GM23338 (cell line): ENCODE data around the gene TNFSF8. TPM values are rescaled to one million over a fixed set of nuclear protein-coding genes. Genes with fewer than 3 reads are reported as not detected.

Experiments
- ATAC-seq: fragments of 200-7000 bp; cut with Tn5 transposase; 3 replicates; pipeline ENCODE4 v1.9.1; 2020
- DNase-seq: peaks from one replicate; pipeline ENCODE4 v3.0.0-alpha.2; 2015; ENCODE audit warnings: low spot score
- H2AFZ ChIP-seq: fragments of 200-600 bp; sonication (generic); 2 replicates; pipeline ENCODE4 v1.8.0; 2016; ENCODE audit warnings: antibody characterized with exemption, mild to moderate bottlenecking, moderate library complexity
- H3F3A ChIP-seq: fragments of 200-600 bp; sonication (generic); replicated peaks from 2 replicates; pipeline ENCODE4 v1.8.0; 2017; ENCODE audit warnings: antibody characterized with exemption, mixed run types, low read depth
- H3K27ac ChIP-seq: fragments of 200-600 bp; sonication (generic); 2 replicates; pipeline ENCODE4 v1.6.1; 2016; ENCODE audit warnings: low read depth
- H3K27me3 ChIP-seq: fragments of 200-600 bp; sonication (generic); 2 replicates; pipeline ENCODE4 v1.8.0; 2016; ENCODE audit warnings: mild to moderate bottlenecking, mixed run types, moderate library complexity; ENCODE audit not compliant: insufficient read depth
- H3K36me3 ChIP-seq: fragments of 200-600 bp; sonication (generic); 2 replicates; pipeline ENCODE4 v1.8.0; 2016; ENCODE audit warnings: mild to moderate bottlenecking; ENCODE audit not compliant: insufficient read depth
- H3K4me1 ChIP-seq: fragments of 200-600 bp; sonication (generic); 2 replicates; pipeline ENCODE4 v1.8.0; 2016; ENCODE audit warnings: mild to moderate bottlenecking, moderate library complexity; ENCODE audit not compliant: insufficient read depth
- H3K4me2 ChIP-seq: fragments of 200-600 bp; sonication (generic); 2 replicates; pipeline ENCODE4 v1.7.1; 2017; ENCODE audit warnings: mixed run types
- H3K4me3 ChIP-seq: fragments of 200-600 bp; sonication (generic); 2 replicates; pipeline ENCODE4 v1.6.1; 2016; ENCODE audit warnings: mixed run types
- H3K79me2 ChIP-seq: fragments of 200-600 bp; sonication (generic); replicated peaks from 2 replicates; pipeline ENCODE4 v1.8.0; 2017; ENCODE audit warnings: mild to moderate bottlenecking; ENCODE audit not compliant: insufficient read depth
- H3K9me2 ChIP-seq: fragments of 200-600 bp; sonication (generic); 2 replicates; pipeline ENCODE4 v1.8.0; 2017; ENCODE audit not compliant: insufficient read depth
- H4K20me1 ChIP-seq: fragments of 200-600 bp; sonication (generic); replicated peaks from 2 replicates; pipeline ENCODE4 v1.8.0; 2017; ENCODE audit warnings: mild to moderate bottlenecking; ENCODE audit not compliant: insufficient read depth
- H3K27ac Mint-ChIP-seq: 2 replicates; pipeline ENCODE4 v1.8.0; 2020; ENCODE audit warnings: inconsistent platforms, mild to moderate bottlenecking, moderate library complexity, mixed read lengths
- H3K27me3 Mint-ChIP-seq: 3 replicates; pipeline ENCODE4 v1.8.0; 2022; ENCODE audit warnings: low read depth, mild to moderate bottlenecking, moderate library complexity, mixed read lengths, inconsistent platforms; ENCODE audit not compliant: insufficient read depth, poor library complexity
- H3K36me3 Mint-ChIP-seq: 3 replicates; pipeline ENCODE4 v1.8.0; 2021; ENCODE audit warnings: low read depth, mild to moderate bottlenecking, inconsistent platforms, moderate library complexity, mixed read lengths
- H3K4me1 Mint-ChIP-seq: 3 replicates; pipeline ENCODE4 v1.8.0; 2020; ENCODE audit warnings: mild to moderate bottlenecking, inconsistent platforms, mixed read lengths
- H3K4me3 Mint-ChIP-seq: 3 replicates; pipeline ENCODE4 v1.8.0; 2021; ENCODE audit warnings: moderate library complexity, mild to moderate bottlenecking, inconsistent platforms, mixed read lengths
- H3K9me3 Mint-ChIP-seq: 3 replicates; pipeline ENCODE4 v1.8.0; 2020; ENCODE audit warnings: moderate library complexity, mild to moderate bottlenecking, inconsistent platforms, mixed read lengths
- CREB1 ChIP-seq: fragments of 250-450 bp; sonication (Bioruptor Pico); IDR thresholded peaks from 2 replicates; pipeline ENCODE4 v1.5.0; 2020; ENCODE audit warnings: low read depth, mild to moderate bottlenecking, moderate library complexity
- EZH2 ChIP-seq: fragments of 200-600 bp; sonication (generic); IDR thresholded peaks from one replicate; pipeline ENCODE4 v1.8.0; 2017; ENCODE audit warnings: antibody characterized with exemption, mild to moderate bottlenecking, low read depth; ENCODE audit not compliant: unreplicated experiment
- EZH2phosphoT487 ChIP-seq: fragments of 200-600 bp; sonication (generic); IDR thresholded peaks from one replicate; pipeline ENCODE4 v1.8.1; 2018; ENCODE audit warnings: antibody characterized with exemption; ENCODE audit not compliant: unreplicated experiment
- JUNB ChIP-seq: IDR thresholded peaks from one replicate; pipeline ENCODE4 v1.6.1; 2016; ENCODE audit warnings: antibody characterized with exemption; ENCODE audit not compliant: unreplicated experiment
- NANOG ChIP-seq: IDR thresholded peaks from 2 replicates; pipeline ENCODE4 v1.6.1; 2016; ENCODE audit warnings: antibody characterized with exemption, borderline replicate concordance
- POLR2AphosphoS5 ChIP-seq: IDR thresholded peaks from 2 replicates; pipeline ENCODE4 v1.6.1; 2016; ENCODE audit warnings: antibody characterized with exemption, low read depth
- STAT1 ChIP-seq: IDR thresholded peaks from one replicate; pipeline ENCODE4 v1.6.1; 2016; ENCODE audit warnings: antibody characterized with exemption; ENCODE audit not compliant: unreplicated experiment
- ZNF114 ChIP-seq: fragments of 250-450 bp; sonication (Bioruptor Pico); IDR thresholded peaks from 2 replicates; pipeline ENCODE4 v1.5.0; 2020; ENCODE audit warnings: mild to moderate bottlenecking, moderate library complexity
- ZNF331 ChIP-seq: fragments of 250-450 bp; sonication (Bioruptor Pico); IDR thresholded peaks from 2 replicates; pipeline ENCODE4 v1.5.0; 2020; ENCODE audit warnings: low read depth, mild to moderate bottlenecking, moderate library complexity
- polyA plus RNA-seq: library from polyadenylated mRNA; unstranded; fragments of >200 nt; fragmentation: Nextera tagmentation; extraction: Ambion mirVana; gene quantifications from 2 replicates; pipeline ENCODE4 v1.2.1, GENCODE V29; 2016
- total RNA-seq: library from RNA; depleted of rRNA; stranded (reverse); fragments of >200 nt; shearing (Covaris generic); gene quantifications from 2 replicates; pipeline ENCODE4 v1.2.3, GENCODE V29; 2014
- TF ChIP-seq, protein P1 (sequence below): fragments of 250-450 bp; sonication (Bioruptor Pico); IDR thresholded peaks from 2 replicates; pipeline ENCODE4 v1.5.0; 2020; ENCODE audit warnings: mild to moderate bottlenecking, moderate library complexity
- TF ChIP-seq, protein P2 (sequence below), 2 experiments: fragments of 200-600 bp in 1 of 2; sonication (generic) in 1 of 2; conservative IDR thresholded peaks; 2 replicates each; pipeline versions ENCODE4 v1.5.1 to v1.6.1; 2016 to 2017; ENCODE audit warnings: antibody characterized with exemption in 2 of 2, low read depth in 2 of 2, mild to moderate bottlenecking in 2 of 2, moderate library complexity in 1 of 2
- TF ChIP-seq, protein P3 (sequence below): IDR thresholded peaks from 2 replicates; pipeline ENCODE4 v1.6.1; 2016; ENCODE audit warnings: antibody characterized with exemption
- TF ChIP-seq, protein P4 (sequence below): IDR thresholded peaks from one replicate; pipeline ENCODE4 v1.6.1; 2018; ENCODE audit warnings: antibody characterized with exemption; ENCODE audit not compliant: unreplicated experiment

TNFSF8 gene
- total and polyA plus RNA-seq, 2 experiments from 2014 or later: not detected

DNA sequence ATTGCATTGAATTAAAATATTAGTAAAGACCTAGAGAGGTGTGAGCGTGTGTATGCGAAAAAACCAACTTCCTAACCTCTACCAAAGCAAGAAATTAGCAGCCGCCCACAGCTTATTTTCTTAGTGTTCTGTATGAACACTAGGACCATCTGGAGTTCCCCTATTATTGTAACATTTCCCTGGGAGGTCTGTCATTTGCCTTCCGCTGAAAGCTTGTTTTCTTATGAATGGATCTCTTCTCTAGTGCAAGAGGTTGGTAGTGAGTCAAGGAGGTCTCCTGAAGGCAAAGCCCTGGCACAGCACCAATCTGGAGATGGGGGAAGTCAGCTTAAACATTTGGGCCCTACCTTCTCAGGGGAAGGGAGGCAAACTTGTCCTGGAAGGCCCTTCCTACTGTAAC lies 10.8 kb downstream of the TNFSF8 start:
- Mint-ChIP-seq H3K4me1 (peaks cover 16% of the 10 kb centered on the region; the same call in 2 of the 3 replicates), H3K4me3 (no peak overlapping the region), H3K27ac (no peak overlapping the region), H3K36me3 (no peaks in the 10 kb centered on the region), H3K9me3 (no peaks in the 10 kb centered on the region), H3K27me3 (peaks cover 79% of the 10 kb centered on the region)
- Histone ChIP-seq H4K20me1 (peaks cover 20% of the 10 kb centered on the region), H3K4me2 (no peak overlapping the region), H3K79me2 (no peaks in the 10 kb centered on the region), H3K27ac (no peak overlapping the region), H3K4me3 (no peak overlapping the region), H2AFZ (no peak overlapping the region), H3K27me3 (peaks cover 100% of the 10 kb centered on the region), H3K4me1 (peaks cover 14% of the 10 kb centered on the region), H3K9me2 (no peaks in the 10 kb centered on the region), H3F3A (no peaks in the 10 kb centered on the region), H3K36me3 (no peaks in the 10 kb centered on the region)
- DNase-seq (no peak), ATAC-seq (no peak)
- no peak for TF ChIP-seq STAT1
- TF ChIP-seq EZH2phosphoT487: no peak
- TF ChIP-seq JUNB: no peak
- TF ChIP-seq CREB1 (CRISPR knock-in tag): no peak
- TF ChIP-seq NANOG: no peak
- TF ChIP-seq, protein P1, sequence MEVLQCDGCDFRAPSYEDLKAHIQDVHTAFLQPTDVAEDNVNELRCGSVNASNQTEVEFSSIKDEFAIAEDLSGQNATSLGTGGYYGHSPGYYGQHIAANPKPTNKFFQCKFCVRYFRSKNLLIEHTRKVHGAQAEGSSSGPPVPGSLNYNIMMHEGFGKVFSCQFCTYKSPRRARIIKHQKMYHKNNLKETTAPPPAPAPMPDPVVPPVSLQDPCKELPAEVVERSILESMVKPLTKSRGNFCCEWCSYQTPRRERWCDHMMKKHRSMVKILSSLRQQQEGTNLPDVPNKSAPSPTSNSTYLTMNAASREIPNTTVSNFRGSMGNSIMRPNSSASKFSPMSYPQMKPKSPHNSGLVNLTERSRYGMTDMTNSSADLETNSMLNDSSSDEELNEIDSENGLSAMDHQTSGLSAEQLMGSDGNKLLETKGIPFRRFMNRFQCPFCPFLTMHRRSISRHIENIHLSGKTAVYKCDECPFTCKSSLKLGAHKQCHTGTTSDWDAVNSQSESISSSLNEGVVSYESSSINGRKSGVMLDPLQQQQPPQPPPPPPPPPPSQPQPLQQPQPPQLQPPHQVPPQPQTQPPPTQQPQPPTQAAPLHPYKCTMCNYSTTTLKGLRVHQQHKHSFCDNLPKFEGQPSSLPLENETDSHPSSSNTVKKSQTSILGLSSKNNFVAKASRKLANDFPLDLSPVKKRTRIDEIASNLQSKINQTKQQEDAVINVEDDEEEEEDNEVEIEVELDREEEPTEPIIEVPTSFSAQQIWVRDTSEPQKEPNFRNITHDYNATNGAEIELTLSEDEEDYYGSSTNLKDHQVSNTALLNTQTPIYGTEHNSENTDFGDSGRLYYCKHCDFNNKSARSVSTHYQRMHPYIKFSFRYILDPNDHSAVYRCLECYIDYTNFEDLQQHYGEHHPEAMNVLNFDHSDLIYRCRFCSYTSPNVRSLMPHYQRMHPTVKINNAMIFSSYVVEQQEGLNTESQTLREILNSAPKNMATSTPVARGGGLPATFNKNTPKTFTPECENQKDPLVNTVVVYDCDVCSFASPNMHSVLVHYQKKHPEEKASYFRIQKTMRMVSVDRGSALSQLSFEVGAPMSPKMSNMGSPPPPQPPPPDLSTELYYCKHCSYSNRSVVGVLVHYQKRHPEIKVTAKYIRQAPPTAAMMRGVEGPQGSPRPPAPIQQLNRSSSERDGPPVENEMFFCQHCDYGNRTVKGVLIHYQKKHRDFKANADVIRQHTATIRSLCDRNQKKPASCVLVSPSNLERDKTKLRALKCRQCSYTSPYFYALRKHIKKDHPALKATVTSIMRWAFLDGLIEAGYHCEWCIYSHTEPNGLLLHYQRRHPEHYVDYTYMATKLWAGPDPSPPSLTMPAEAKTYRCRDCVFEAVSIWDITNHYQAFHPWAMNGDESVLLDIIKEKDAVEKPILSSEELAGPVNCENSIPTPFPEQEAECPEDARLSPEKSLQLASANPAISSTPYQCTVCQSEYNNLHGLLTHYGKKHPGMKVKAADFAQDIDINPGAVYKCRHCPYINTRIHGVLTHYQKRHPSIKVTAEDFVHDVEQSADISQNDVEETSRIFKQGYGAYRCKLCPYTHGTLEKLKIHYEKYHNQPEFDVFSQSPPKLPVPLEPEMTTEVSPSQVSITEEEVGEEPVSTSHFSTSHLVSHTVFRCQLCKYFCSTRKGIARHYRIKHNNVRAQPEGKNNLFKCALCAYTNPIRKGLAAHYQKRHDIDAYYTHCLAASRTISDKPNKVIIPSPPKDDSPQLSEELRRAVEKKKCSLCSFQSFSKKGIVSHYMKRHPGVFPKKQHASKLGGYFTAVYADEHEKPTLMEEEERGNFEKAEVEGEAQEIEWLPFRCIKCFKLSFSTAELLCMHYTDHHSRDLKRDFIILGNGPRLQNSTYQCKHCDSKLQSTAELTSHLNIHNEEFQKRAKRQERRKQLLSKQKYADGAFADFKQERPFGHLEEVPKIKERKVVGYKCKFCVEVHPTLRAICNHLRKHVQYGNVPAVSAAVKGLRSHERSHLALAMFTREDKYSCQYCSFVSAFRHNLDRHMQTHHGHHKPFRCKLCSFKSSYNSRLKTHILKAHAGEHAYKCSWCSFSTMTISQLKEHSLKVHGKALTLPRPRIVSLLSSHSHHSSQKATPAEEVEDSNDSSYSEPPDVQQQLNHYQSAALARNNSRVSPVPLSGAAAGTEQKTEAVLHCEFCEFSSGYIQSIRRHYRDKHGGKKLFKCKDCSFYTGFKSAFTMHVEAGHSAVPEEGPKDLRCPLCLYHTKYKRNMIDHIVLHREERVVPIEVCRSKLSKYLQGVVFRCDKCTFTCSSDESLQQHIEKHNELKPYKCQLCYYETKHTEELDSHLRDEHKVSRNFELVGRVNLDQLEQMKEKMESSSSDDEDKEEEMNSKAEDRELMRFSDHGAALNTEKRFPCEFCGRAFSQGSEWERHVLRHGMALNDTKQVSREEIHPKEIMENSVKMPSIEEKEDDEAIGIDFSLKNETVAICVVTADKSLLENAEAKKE (CRISPR knock-in tag): no peak
- TF ChIP-seq EZH2: no peak
- TF ChIP-seq POLR2AphosphoS5: no peak
- TF ChIP-seq, protein P2, sequence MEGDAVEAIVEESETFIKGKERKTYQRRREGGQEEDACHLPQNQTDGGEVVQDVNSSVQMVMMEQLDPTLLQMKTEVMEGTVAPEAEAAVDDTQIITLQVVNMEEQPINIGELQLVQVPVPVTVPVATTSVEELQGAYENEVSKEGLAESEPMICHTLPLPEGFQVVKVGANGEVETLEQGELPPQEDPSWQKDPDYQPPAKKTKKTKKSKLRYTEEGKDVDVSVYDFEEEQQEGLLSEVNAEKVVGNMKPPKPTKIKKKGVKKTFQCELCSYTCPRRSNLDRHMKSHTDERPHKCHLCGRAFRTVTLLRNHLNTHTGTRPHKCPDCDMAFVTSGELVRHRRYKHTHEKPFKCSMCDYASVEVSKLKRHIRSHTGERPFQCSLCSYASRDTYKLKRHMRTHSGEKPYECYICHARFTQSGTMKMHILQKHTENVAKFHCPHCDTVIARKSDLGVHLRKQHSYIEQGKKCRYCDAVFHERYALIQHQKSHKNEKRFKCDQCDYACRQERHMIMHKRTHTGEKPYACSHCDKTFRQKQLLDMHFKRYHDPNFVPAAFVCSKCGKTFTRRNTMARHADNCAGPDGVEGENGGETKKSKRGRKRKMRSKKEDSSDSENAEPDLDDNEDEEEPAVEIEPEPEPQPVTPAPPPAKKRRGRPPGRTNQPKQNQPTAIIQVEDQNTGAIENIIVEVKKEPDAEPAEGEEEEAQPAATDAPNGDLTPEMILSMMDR (conservative IDR thresholded peaks at IDR 0.05; ENCODE audit: low read depth in 2 of 2): no peak
- TF ChIP-seq ZNF331 (CRISPR knock-in tag): no peak
- TF ChIP-seq, protein P3, sequence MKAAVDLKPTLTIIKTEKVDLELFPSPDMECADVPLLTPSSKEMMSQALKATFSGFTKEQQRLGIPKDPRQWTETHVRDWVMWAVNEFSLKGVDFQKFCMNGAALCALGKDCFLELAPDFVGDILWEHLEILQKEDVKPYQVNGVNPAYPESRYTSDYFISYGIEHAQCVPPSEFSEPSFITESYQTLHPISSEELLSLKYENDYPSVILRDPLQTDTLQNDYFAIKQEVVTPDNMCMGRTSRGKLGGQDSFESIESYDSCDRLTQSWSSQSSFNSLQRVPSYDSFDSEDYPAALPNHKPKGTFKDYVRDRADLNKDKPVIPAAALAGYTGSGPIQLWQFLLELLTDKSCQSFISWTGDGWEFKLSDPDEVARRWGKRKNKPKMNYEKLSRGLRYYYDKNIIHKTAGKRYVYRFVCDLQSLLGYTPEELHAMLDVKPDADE: no peak
- TF ChIP-seq, protein P4, sequence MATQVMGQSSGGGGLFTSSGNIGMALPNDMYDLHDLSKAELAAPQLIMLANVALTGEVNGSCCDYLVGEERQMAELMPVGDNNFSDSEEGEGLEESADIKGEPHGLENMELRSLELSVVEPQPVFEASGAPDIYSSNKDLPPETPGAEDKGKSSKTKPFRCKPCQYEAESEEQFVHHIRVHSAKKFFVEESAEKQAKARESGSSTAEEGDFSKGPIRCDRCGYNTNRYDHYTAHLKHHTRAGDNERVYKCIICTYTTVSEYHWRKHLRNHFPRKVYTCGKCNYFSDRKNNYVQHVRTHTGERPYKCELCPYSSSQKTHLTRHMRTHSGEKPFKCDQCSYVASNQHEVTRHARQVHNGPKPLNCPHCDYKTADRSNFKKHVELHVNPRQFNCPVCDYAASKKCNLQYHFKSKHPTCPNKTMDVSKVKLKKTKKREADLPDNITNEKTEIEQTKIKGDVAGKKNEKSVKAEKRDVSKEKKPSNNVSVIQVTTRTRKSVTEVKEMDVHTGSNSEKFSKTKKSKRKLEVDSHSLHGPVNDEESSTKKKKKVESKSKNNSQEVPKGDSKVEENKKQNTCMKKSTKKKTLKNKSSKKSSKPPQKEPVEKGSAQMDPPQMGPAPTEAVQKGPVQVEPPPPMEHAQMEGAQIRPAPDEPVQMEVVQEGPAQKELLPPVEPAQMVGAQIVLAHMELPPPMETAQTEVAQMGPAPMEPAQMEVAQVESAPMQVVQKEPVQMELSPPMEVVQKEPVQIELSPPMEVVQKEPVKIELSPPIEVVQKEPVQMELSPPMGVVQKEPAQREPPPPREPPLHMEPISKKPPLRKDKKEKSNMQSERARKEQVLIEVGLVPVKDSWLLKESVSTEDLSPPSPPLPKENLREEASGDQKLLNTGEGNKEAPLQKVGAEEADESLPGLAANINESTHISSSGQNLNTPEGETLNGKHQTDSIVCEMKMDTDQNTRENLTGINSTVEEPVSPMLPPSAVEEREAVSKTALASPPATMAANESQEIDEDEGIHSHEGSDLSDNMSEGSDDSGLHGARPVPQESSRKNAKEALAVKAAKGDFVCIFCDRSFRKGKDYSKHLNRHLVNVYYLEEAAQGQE: no peak
- TF ChIP-seq ZNF114 (CRISPR knock-in tag): no peak
